AG09309 (cell line): ENCODE data around the gene KLK3.
"Not testable (repeated sequence)": the region's sequence is repeated elsewhere in the genome, so short reads cannot be mapped to it uniquely, and the experiment has no call there.

Source experiments
- DNase-seq: peaks from one replicate; pipeline ENCODE4 v3.0.0-alpha.2; 2010; ENCODE audit warnings: low read depth
- H3K4me3 ChIP-seq: 2 replicates; pipeline ENCODE4 v1.5.1; 2011; ENCODE audit warnings: mild to moderate bottlenecking, low read depth, low read length, moderate library complexity; ENCODE audit not compliant: control insufficient read depth
- TF ChIP-seq, protein P1 (sequence below): IDR thresholded peaks from 2 replicates; pipeline ENCODE4 v1.5.1; 2011; ENCODE audit warnings: mild to moderate bottlenecking, low read depth, low read length, inconsistent platforms; ENCODE audit not compliant: insufficient read depth, control insufficient read depth; ENCODE audit errors: missing control alignments

The KLK3 gene

DNA sequence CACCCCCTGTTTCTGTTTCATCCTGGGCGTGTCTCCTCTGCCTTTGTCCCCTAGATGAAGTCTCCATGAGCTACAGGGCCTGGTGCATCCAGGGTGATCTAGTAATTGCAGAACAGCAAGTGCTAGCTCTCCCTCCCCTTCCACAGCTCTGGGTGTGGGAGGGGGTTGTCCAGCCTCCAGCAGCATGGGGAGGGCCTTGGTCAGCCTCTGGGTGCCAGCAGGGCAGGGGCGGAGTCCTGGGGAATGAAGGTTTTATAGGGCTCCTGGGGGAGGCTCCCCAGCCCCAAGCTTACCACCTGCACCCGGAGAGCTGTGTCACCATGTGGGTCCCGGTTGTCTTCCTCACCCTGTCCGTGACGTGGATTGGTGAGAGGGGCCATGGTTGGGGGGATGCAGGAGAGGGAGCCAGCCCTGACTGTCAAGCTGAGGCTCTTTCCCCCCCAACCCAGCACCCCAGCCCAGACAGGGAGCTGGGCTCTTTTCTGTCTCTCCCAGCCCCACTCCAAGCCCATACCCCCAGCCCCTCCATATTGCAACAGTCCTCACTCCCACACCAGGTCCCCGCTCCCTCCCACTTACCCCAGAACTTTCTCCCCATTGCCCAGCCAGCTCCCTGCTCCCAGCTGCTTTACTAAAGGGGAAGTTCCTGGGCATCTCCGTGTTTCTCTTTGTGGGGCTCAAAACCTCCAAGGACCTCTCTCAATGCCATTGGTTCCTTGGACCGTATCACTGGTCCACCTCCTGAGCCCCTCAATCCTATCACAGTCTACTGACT is at the start of gene KLK3:
TSS of gene KLK3 (plus strand) at position 280 of the 775 bp plus-strand sequence. CDS start at position 321, 41 bp downstream.
- H3K4me3 ChIP-seq: no peak within 1 kb of the TSS
- TF ChIP-seq, protein P1, sequence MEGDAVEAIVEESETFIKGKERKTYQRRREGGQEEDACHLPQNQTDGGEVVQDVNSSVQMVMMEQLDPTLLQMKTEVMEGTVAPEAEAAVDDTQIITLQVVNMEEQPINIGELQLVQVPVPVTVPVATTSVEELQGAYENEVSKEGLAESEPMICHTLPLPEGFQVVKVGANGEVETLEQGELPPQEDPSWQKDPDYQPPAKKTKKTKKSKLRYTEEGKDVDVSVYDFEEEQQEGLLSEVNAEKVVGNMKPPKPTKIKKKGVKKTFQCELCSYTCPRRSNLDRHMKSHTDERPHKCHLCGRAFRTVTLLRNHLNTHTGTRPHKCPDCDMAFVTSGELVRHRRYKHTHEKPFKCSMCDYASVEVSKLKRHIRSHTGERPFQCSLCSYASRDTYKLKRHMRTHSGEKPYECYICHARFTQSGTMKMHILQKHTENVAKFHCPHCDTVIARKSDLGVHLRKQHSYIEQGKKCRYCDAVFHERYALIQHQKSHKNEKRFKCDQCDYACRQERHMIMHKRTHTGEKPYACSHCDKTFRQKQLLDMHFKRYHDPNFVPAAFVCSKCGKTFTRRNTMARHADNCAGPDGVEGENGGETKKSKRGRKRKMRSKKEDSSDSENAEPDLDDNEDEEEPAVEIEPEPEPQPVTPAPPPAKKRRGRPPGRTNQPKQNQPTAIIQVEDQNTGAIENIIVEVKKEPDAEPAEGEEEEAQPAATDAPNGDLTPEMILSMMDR: no peak

DNA sequence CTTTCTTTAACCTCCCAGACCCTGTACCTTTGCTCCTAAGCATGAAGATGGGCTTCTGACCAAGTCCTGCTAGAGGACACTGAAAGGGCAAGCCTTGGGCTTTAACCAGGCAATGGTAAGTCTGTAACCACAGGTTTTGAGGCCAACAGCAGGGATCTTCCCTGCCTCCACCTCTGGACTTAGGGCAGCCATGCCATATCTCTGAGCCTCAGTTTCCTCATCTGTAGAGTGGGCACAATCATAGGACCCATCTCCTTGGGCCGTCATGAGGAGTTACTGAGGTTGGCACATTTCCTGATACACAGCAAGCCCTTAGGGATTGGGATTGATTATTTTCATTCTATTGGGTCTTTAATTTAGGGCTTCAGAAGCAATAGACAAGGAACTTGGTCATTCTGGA is 45.9 kb upstream of the KLK3 start:
- no peak for DNase-seq
- TF ChIP-seq, protein P1: no peak
- no peak overlapping the region for H3K4me3 ChIP-seq

More for the DNA sequence above, at the start of gene KLK3:
- DNase-seq: no peak

DNA sequence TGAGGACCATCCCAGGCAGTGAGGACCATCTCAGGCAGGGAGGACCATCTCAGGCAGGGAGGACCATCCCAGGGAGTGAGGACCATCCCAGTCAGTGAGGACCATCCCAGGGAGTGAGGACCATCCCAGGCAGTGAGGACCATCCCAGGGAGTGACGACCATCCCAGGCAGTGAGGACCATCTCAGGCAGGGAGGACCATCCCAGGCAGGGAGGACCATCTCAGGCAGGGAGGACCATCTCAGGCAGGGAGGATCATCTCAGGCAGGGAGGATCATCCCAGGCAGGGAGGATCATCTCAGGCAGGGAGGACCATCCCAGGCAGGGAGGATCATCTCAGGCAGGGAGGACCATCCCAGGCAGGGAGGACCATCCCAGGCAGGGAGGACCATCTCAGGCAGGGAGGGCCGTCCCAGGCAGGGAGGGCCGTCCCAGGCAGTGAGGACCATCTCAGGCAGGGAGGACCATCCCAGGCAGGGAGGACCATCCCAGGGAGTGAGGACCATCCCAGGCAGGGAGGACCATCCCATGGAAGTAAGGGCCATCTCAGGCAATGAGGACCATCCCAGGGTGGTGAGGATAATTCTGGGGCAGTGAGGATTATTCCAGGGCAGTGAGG is 43.0 kb upstream of the KLK3 start:
- DNase-seq, H3K4me3 ChIP-seq: not testable (repeated sequence)

DNA sequence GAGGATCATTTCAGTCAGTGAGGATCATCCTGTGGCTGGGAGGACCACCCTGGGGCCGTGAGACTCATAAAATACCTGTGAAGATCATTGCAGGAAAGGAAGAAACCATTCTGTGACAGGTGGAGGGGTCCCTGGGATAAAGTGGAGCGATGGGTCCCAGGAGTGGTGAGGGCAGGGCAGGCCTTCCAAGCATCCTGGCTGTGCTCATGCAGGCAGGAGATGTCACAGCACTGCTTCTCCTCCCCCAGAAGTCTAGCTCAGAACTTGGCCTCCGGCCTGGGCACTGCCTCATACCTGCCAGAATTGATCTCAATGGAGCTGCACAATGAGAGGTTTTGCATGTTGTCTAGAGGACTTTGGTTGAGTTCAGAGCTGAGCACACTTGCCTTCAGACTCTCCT is 42.2 kb upstream of the KLK3 start:
- no peak for DNase-seq
- TF ChIP-seq, protein P1: no peak

DNA sequence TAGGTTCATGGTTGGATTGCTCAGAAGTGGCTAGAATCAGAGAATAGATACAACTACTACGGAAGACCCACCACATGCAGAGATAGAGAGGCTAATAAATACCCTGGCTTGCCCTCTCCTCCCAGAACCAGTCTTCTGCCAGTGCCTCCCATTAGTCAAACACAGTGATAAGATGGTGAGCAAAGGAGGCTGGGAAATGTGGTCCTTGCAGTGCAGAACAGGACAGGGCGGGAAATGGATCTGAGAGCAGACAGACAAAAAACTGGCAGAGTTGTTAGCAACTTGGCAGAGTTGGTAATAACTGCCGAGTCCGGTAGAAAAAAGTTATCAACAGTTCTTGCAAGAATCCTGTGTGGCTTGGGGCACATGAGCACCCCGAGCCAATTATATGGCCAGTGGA is 39.8 kb upstream of the KLK3 start:
- DNase-seq: no peak
- TF ChIP-seq, protein P1: no peak
- H3K4me3 ChIP-seq: no peak overlapping the region

More for the DNA sequence above, 42.2 kb upstream of the KLK3 start:
- no peak overlapping the region for H3K4me3 ChIP-seq

DNA sequence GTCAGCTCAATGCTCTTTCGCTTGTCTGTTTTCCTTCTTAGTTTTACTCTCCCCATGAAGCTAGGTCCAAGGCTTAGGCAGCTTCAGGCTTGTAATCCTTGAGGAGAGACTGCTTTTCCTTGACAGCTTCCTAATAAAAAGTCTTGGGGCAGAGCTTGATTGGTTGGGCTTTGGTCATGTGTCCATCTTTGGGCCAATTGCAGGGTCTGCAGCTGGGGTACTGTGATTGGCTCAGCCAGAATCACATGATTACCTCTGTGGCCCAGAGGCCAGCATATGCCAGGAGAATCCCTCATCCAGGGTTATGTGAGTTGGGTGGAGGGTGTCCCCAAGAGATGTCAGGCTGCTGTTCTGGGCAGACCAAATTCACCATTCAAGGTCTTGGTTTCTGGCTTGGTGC is 39.3 kb upstream of the KLK3 start:
- H3K4me3 ChIP-seq: no peak overlapping the region
- no peak for DNase-seq
- TF ChIP-seq, protein P1: no peak
